Coronary artery (tissue), 2 donors: Measurements from ENCODE around the gene ADAMTS10.
"Not testable (repeated sequence)": the region's sequence is repeated elsewhere in the genome, so short reads cannot be mapped to it uniquely, and the experiment has no call there.

Source experiments
- DNase-seq: peaks from one replicate; pipeline ENCODE4 v3.0.0-alpha.2; 2017; ENCODE audit warnings: low spot score
- H3K27ac ChIP-seq, 2 donors: fragments of 200-600 bp; sonication (generic); one replicate each; pipeline ENCODE4 v1.5.1; 2016 to 2019
- H3K4me3 ChIP-seq: fragments of 200-600 bp; sonication (generic); 2 replicates; pipeline ENCODE4 v1.5.1; 2016; ENCODE audit warnings: mild to moderate bottlenecking, moderate library complexity
- TF ChIP-seq, protein P1 (sequence below): fragments of 200-600 bp; sonication (generic); IDR thresholded peaks from one replicate; pipeline ENCODE4 v1.5.1; 2019; ENCODE audit warnings: antibody characterized with exemption

ADAMTS10 gene

GRCh38 chr19:8638078-8638619 lies 27.6 kb upstream of the ADAMTS10 start:
- Histone ChIP-seq H3K27ac (no peak overlapping the region), H3K4me3 (no peak overlapping the region)
- DNase-seq: no peak
- TF ChIP-seq, protein P1, sequence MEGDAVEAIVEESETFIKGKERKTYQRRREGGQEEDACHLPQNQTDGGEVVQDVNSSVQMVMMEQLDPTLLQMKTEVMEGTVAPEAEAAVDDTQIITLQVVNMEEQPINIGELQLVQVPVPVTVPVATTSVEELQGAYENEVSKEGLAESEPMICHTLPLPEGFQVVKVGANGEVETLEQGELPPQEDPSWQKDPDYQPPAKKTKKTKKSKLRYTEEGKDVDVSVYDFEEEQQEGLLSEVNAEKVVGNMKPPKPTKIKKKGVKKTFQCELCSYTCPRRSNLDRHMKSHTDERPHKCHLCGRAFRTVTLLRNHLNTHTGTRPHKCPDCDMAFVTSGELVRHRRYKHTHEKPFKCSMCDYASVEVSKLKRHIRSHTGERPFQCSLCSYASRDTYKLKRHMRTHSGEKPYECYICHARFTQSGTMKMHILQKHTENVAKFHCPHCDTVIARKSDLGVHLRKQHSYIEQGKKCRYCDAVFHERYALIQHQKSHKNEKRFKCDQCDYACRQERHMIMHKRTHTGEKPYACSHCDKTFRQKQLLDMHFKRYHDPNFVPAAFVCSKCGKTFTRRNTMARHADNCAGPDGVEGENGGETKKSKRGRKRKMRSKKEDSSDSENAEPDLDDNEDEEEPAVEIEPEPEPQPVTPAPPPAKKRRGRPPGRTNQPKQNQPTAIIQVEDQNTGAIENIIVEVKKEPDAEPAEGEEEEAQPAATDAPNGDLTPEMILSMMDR: no peak

- H3K27ac ChIP-seq, DNase-seq, H3K4me3 ChIP-seq: not testable (repeated sequence)
Observed at GRCh38 chr19:8637070-8637469, 26.6 kb upstream of the ADAMTS10 start.

DNA sequence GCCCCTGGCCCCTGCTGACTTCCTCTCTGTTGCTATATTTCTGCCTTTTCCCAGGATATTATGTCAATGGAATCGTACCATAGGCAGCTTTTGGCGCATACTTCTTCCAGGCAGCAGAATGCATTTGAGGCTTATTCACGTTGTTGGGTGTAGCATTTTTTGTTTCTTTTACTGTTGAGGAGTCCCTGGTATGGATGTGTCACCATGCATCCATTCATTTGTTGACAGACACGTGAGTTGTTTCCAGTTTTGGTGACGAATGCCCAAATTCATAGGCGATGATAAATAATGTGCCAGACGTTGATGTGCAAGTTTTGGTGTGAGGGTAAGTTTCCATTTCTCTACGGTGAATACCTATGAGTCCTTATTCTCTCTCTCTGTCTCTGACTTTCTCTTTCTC lies 24.9 kb upstream of the ADAMTS10 start:
- TF ChIP-seq, protein P1: no peak
- no peak overlapping the region for H3K4me3 ChIP-seq
- H3K27ac ChIP-seq: no peak overlapping the region
- no peak for DNase-seq

DNA sequence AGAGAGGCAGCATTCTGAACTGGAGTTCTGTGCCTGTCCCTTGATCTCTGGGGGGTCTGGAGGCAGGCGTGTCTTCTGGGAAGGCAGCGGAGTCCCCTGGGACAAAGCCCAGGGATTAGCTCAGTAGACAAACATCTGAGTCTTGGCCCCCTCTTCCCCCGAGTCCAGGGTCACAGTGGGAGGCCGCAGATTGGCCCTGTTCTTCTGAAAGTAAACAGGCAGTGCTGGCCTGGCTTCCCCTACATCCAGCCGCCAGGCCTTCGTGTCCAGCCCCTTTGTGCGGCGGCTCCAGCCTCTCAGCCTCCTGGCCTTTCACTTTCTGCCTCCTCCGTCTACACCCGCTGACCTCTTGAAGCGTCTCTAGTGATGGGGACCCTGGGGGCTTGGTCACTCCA lies 20.9 kb upstream of the ADAMTS10 start:
- TF ChIP-seq, protein P1: no peak
- H3K4me3 ChIP-seq: peak overlapping the region; percentile 5
- no peak for DNase-seq
- peak overlapping the region; percentile 7 to 47 for H3K27ac ChIP-seq

GRCh38 chr19:8630796-8631424 lies 20.4 kb upstream of the ADAMTS10 start:
- DNase-seq: no peak
- Histone ChIP-seq H3K4me3 (peak overlapping the region; percentile 5), H3K27ac (peak overlapping the region; percentile 7 to 47)
- TF ChIP-seq, protein P1: no peak

DNA sequence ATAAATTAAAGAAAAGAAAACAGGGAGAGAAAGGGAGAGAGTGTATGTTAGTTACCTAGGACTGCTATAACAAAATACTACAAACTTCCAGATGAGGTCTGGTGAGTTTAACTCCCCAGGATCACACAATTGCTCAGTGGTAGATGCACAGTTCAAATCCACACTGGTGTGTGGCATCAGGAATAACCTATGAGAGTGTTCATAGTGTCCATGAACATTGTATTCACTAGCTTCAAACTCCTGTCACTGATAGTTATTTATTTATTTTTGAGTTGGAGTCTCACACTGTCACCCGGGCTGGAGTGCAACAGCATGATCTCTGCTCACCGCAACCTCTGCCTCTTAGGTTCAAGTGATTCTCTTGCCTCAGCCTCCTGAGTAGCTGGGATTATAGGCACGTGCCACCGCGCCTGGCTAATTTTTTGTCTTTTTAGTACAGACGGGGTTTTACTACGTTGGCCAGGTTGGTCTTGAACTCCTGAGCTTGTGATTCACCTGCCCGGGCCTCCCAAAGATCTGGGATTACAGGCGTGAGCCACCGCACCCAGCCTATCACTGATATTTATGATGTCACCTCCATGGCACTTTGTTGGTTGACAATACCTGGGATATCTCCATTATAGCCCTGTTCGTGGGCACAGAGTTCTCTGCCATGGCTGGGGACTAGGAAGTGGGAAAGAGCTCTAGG lies 19.6 kb upstream of the ADAMTS10 start, which contains the start of gene NFILZ:
Gene NFILZ (plus strand): TSS at position 638 of the 688 bp plus-strand sequence. CDS start 46,133 bp downstream, outside the sequence.
- DNase-seq: no peak
- TF ChIP-seq, protein P1: no peak
- peak within 1 kb of the TSS; percentile 7 to 47 for H3K27ac ChIP-seq
- H3K4me3 ChIP-seq: peak within 1 kb of the TSS; percentile 5

DNA sequence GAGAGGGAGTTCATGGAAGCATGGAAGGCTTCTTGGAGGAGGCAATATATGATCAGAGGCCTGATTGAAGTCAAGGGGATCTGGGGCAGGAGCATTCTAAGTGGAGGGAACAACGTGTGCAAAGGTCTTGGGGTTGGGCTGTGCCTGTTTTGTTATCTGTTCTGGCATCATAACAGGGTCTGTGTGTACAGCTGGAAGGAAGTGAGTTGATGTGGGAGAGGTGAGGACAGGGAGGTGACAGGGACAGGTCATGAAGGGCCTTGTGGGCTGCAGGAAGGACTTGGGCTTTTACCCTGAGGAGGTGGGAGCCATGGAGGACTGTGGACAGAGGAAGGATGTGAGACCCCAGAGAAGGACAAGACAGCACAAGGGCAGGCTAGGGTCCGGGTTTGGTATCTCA lies 18.7 kb upstream of the ADAMTS10 start:
- no peak for DNase-seq
- TF ChIP-seq, protein P1: no peak
- Histone ChIP-seq H3K27ac (no peak overlapping the region), H3K4me3 (no peak overlapping the region)
